HepG2 (cell line): ENCODE measurements around the gene CCDC88A. TPM values are rescaled to one million over a fixed set of nuclear protein-coding genes. Genes with fewer than 3 reads are reported as not detected.

Experiments used
- ATAC-seq: fragments of 200-7000 bp; cut with Tn5 transposase; 3 replicates; pipeline ENCODE4 v1.9.1; 2020; ENCODE audit warnings: mild to moderate bottlenecking, moderate library complexity
- BruUV-seq: library from RNA; stranded (reverse); fragments of 400-500 nt; replicated peaks from 2 replicates; lab custom pipeline; 2021; lab: Mats Ljungman, UMichigan
- CTCF ChIA-PET: fragments of 300-600 bp; formaldehyde crosslinking; extraction: SDS; loops from one replicate; lab custom pipeline; 2021; ENCODE audit warnings: low total read pairs, inconsistent platforms, low intra/inter-chr PET ratio; lab: Yijun Ruan, JAX
- POLR2A ChIA-PET: fragments of 350-600 bp; sonication (Branson Sonifier 250); formaldehyde crosslinking; loops from one replicate; lab custom pipeline; 2020; ENCODE audit warnings: antibody characterized with exemption, inconsistent platforms; lab: Yijun Ruan, JAX
- DNase-seq: peaks from one replicate; pipeline ENCODE4 v3.0.0-alpha.2; 2015; ENCODE audit warnings: low spot score
- FAIRE-seq: peaks from 3 replicates; lab custom pipeline; 2011; peaks lifted over from hg19 to GRCh38; lab: Jason Lieb, UNC
- H2AFZ ChIP-seq: one replicate; pipeline ENCODE4 v1.6.1; 2011; ENCODE audit warnings: low read length, inconsistent platforms
- H3K27ac ChIP-seq: fragments of 300-600 bp; 3 replicates; pipeline ENCODE4 v1.8.0; 2011; ENCODE audit warnings: mixed run types, mild to moderate bottlenecking, mixed read lengths, low read length, inconsistent platforms; ENCODE audit not compliant: insufficient read depth; ENCODE audit errors: extremely low read length
- H3K27me3 ChIP-seq, 2 experiments: fragments of 200-600 bp in 1 of 2; 2 replicates in 1 of 2; 3 replicates in 1 of 2; pipeline versions ENCODE4 v1.6.0 to v1.8.0; 2011; ENCODE audit warnings: low read length in 2 of 2, mild to moderate bottlenecking in 2 of 2, moderate library complexity in 2 of 2, inconsistent platforms in 1 of 2; ENCODE audit not compliant: insufficient read depth in 2 of 2, control insufficient read depth in 1 of 2
- H3K36me3 ChIP-seq, 2 experiments: fragments of 200-600 bp in 1 of 2; replicated peaks in 1 of 2; 2 replicates in 1 of 2; 3 replicates in 1 of 2; pipeline versions ENCODE4 v1.5.1 to v1.8.0; 2011; ENCODE audit warnings: low read length in 2 of 2, inconsistent platforms in 1 of 2; ENCODE audit not compliant: insufficient read depth in 2 of 2, control insufficient read depth in 1 of 2
- H3K4me1 ChIP-seq: 2 replicates; pipeline ENCODE4 v1.5.1; 2012; ENCODE audit warnings: low read length, inconsistent platforms; ENCODE audit not compliant: insufficient read depth
- H3K4me2 ChIP-seq: 2 replicates; pipeline ENCODE4 v1.6.0; 2011; ENCODE audit warnings: low read depth, low read length, inconsistent platforms
- H3K4me3 ChIP-seq, 3 experiments: fragments of 200-600 bp in 1 of 3; sonication (generic), shearing (Covaris generic) in 1 of 3; replicated peaks in 1 of 3; 2 replicates each; pipeline ENCODE4 v1.5.1; 2011 to 2016; ENCODE audit warnings: low read length in 3 of 3, inconsistent platforms in 2 of 3, low read depth in 2 of 3, mild to moderate bottlenecking in 2 of 3, control low read depth in 1 of 3, mixed read lengths in 1 of 3; ENCODE audit not compliant: insufficient read depth in 1 of 3
- H3K79me2 ChIP-seq: one replicate; pipeline ENCODE4 v1.6.1; 2011; ENCODE audit warnings: low read length, inconsistent platforms; ENCODE audit not compliant: insufficient read depth
- H3K9ac ChIP-seq: 2 replicates; pipeline ENCODE4 v1.6.0; 2011; ENCODE audit warnings: mild to moderate bottlenecking, low read depth, low read length, inconsistent platforms; ENCODE audit not compliant: insufficient read depth
- H3K9me3 ChIP-seq: 2 replicates; pipeline ENCODE4 v1.5.1; 2012; ENCODE audit warnings: mild to moderate bottlenecking, low read length
- H4K20me1 ChIP-seq: 2 replicates; pipeline ENCODE4 v1.6.0; 2011; ENCODE audit warnings: inconsistent platforms, mild to moderate bottlenecking, low read length, moderate library complexity; ENCODE audit not compliant: insufficient read depth
- AHDC1 ChIP-seq: sonication (generic); formaldehyde crosslinking; IDR thresholded peaks from 2 replicates; pipeline ENCODE4 v1.5.1; 2020; ENCODE audit warnings: mild to moderate bottlenecking, missing genetic modification reagents, borderline replicate concordance
- ARID5B ChIP-seq: IDR thresholded peaks from 2 replicates; pipeline ENCODE4 v1.4.0; 2020; ENCODE audit warnings: mild to moderate bottlenecking, missing genetic modification reagents
- FOXA3 ChIP-seq: IDR thresholded peaks from 2 replicates; pipeline ENCODE4 v1.6.1; 2016; ENCODE audit warnings: missing genetic modification reagents, missing compliant biosample characterization
- KAT8 ChIP-seq: IDR thresholded peaks from 2 replicates; pipeline ENCODE4 v1.6.1; 2016; ENCODE audit warnings: missing genetic modification reagents, missing compliant biosample characterization
- MEF2D ChIP-seq: sonication (generic); formaldehyde crosslinking; IDR thresholded peaks from 2 replicates; pipeline ENCODE4 v1.5.1; 2020; ENCODE audit warnings: mild to moderate bottlenecking, missing genetic modification reagents
- NR2F6 ChIP-seq, 2 experiments: IDR thresholded peaks; 2 replicates each; pipeline ENCODE4 v1.6.1; 2016; ENCODE audit warnings: antibody characterized with exemption in 1 of 2, mild to moderate bottlenecking in 1 of 2
- PRDM15 ChIP-seq: sonication (generic); formaldehyde crosslinking; IDR thresholded peaks from 2 replicates; pipeline ENCODE4 v1.4.0; 2020; ENCODE audit warnings: missing genetic modification reagents
- SOX6 ChIP-seq, 2 experiments: fragments of 450-650 bp in 1 of 2; sonication (generic) in 1 of 2; formaldehyde crosslinking in 1 of 2; IDR thresholded peaks; 2 replicates each; pipeline versions ENCODE4 v1.4.0 to v1.6.1; 2017 to 2020; ENCODE audit warnings: antibody characterized with exemption in 1 of 2, mild to moderate bottlenecking in 1 of 2, missing genetic modification reagents in 1 of 2
- ZNF678 ChIP-seq: sonication (generic); formaldehyde crosslinking; IDR thresholded peaks from 2 replicates; pipeline ENCODE4 v1.4.0; 2020; ENCODE audit warnings: mild to moderate bottlenecking, missing genetic modification reagents
- WGBS: methylation state at CpG from one replicate; pipeline ENCODE4 v1.1.6; 2017; ENCODE audit warnings: low lambda C conversion rate; 5-methylcytosine and 5-hydroxymethylcytosine counted together
- in situ Hi-C: cut with HindIII; loops from 2 replicates; pipeline ENCODE4 v1.10.0; 2017; ENCODE audit warnings: low pct_unique_long_range_greater_than_20kb; ENCODE audit not compliant: extremely low pct_ligation_motif_present
- intact Hi-C: fragments of 100-400 bp; cut with micrococcal nuclease; formaldehyde crosslinking; loops from one replicate; pipeline ENCODE4 v1.10.0; 2022; ENCODE audit not compliant: unreplicated experiment
- polyA plus RNA-seq, 8 experiments: library from polyadenylated mRNA; depleted of rRNA in 3 of 8; stranded (reverse) in 7 of 8; unstranded in 1 of 8; fragments of >200 nt; fragmentation: Illumina TruSeq in 4 of 8; extraction: Trizol in 4 of 8; gene quantifications; 2 replicates each; pipeline versions ENCODE4 v1.2.1 to v1.2.3, GENCODE V29; 2011 to 2016; ENCODE audit warnings: low read depth in 4 of 8, missing spikeins in 1 of 8, mixed read lengths in 1 of 8; ENCODE audit not compliant: insufficient read depth in 1 of 8
- total RNA-seq, 5 experiments: library from RNA; depleted of rRNA; stranded (reverse); fragments of >200 nt; fragmentation: Illumina TruSeq; extraction: Trizol; gene quantifications; 2 replicates each; pipeline ENCODE4 v1.2.3, GENCODE V29; 2016; ENCODE audit warnings: low read depth in 1 of 5

Gene CCDC88A
- total and polyA plus RNA-seq, 2 of the 13 experiments (the other 11 are each of a cell fraction or from before 2014, with no cell fraction given): 43.2 to 84.1 TPM

- peaks cover 23% of the 10 kb centered on the region for H3K4me1 ChIP-seq
- ATAC-seq (peak; percentile 22; the same call in 2 of the 3 replicates), DNase-seq (peak; percentile 37), FAIRE-seq (no peak)
- H3K9ac ChIP-seq: no peak overlapping the region
- H4K20me1 ChIP-seq: peaks cover 3% of the 10 kb centered on the region; the same call in 1 of the 2 replicates
- H3K9me3 ChIP-seq: no peaks in the 10 kb centered on the region
- no peak overlapping the region for H3K4me2 ChIP-seq
- in situ Hi-C loops (no loop called here), intact Hi-C loops (loop anchor here (10.0 kb wide), 3 partner anchors 175 to 275 kb away; partner anchors contain the start of genes CCDC88A, CFAP36 and RTN4)
- CTCF ChIA-PET: no interaction called here
- peak overlapping the region; percentile 35 for H3K27ac ChIP-seq
- BruUV-seq: no TSS peak
- no peak overlapping the region for H2AFZ ChIP-seq
- no peaks in the 10 kb centered on the region for H3K27me3 ChIP-seq
- WGBS: 64% methylated on average over 4 of the region's 4 CpGs
- peaks cover 2 to 48% of the 10 kb centered on the region in 2 experiments; a peak in 4 of 5 replicates for H3K36me3 ChIP-seq
- peaks cover 4% of the 10 kb centered on the region for H3K79me2 ChIP-seq
- H3K4me3 ChIP-seq: no peak overlapping the region
- POLR2A ChIA-PET: interaction anchor here (0.6 to 1.3 kb wide), 2 partner anchors 11 to 30 kb away, joined by 3 to 4 read pairs; no protein-coding TSS in a partner anchor
- TF ChIP-seq MEF2D: peak; percentile 85
- 0 out of 2 replicates have a peak, but pooled peaks have one; percentile 42 for TF ChIP-seq KAT8
- no peak for TF ChIP-seq ZNF678 (CRISPR knock-in tag)
- peak; percentile 13; the same call in 1 of the 2 replicates for TF ChIP-seq NR2F6 (IDR thresholded peaks at IDR 0.05)
- no peak for TF ChIP-seq NR2F6 (CRISPR knock-in tag; IDR thresholded peaks at IDR 0.05)
- TF ChIP-seq ARID5B (CRISPR knock-in tag): peak; percentile 82
- TF ChIP-seq SOX6 (IDR thresholded peaks at IDR 0.05): no peak
- TF ChIP-seq SOX6 (CRISPR knock-in tag; IDR thresholded peaks at IDR 0.05): peak; percentile 47; the same call in 1 of the 2 replicates
- TF ChIP-seq FOXA3 (CRISPR knock-in tag): peak; percentile 93
- TF ChIP-seq PRDM15: no peak
- peak; percentile 36; the same call in 1 of the 2 replicates for TF ChIP-seq AHDC1 (CRISPR knock-in tag)
Measured at GRCh38 chr2:55239656-55240222, 179.9 kb downstream of the CCDC88A start.
